Measurements from ENCODE around the gene HEBP2. TPM values are rescaled to one million over a fixed set of nuclear protein-coding genes. Genes with fewer than 3 reads are reported as not detected.
"Not testable (repeated sequence)": the region's sequence is repeated elsewhere in the genome, so short reads cannot be mapped to it uniquely, and the experiment has no call there.

HEBP2 gene
- total RNA-seq, 1 donor from 2014 or later: 63.2 TPM

- Histone ChIP-seq H3K27me3 (no peaks in the 10 kb centered on the region), H3K27ac (no peak overlapping the region), H3K36me3 (peaks cover 2 to 11% of the 10 kb centered on the region in 2 donors), H3K9me3 (no peaks in the 10 kb centered on the region), H3K4me1 (no peaks in the 10 kb centered on the region), H3K4me3 (no peak overlapping the region)
- intact Hi-C loops (cut with DNase I): no loop called here
- TF ChIP-seq, protein P1, sequence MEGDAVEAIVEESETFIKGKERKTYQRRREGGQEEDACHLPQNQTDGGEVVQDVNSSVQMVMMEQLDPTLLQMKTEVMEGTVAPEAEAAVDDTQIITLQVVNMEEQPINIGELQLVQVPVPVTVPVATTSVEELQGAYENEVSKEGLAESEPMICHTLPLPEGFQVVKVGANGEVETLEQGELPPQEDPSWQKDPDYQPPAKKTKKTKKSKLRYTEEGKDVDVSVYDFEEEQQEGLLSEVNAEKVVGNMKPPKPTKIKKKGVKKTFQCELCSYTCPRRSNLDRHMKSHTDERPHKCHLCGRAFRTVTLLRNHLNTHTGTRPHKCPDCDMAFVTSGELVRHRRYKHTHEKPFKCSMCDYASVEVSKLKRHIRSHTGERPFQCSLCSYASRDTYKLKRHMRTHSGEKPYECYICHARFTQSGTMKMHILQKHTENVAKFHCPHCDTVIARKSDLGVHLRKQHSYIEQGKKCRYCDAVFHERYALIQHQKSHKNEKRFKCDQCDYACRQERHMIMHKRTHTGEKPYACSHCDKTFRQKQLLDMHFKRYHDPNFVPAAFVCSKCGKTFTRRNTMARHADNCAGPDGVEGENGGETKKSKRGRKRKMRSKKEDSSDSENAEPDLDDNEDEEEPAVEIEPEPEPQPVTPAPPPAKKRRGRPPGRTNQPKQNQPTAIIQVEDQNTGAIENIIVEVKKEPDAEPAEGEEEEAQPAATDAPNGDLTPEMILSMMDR (IDR thresholded peaks at IDR 0.05): no peak
- DNase-seq (ENCODE audit: low spot score in 2 of 2): no peak
Observed at GRCh38 chr6:138421608-138422007, 17.6 kb downstream of the HEBP2 start.

DNA sequence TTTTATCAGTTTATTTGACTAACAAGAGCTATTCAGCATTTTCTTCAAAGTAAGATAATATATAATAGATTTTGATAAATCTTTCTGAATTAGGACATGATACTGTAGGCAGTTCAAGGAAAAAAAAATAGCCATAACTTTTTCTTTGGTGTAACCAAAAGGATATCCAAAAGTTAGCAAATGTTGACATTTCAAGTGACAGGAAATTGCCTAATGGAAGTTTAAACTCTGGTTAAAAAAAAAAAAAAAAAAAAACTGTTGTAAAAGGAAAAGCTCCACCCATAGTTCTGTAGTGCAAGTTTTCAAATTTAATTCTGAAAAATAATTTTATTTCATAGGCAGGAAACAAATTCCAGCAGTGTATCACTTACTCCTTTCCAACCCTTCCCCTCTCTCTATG is 18.8 kb downstream of the HEBP2 start:
- Histone ChIP-seq H3K9me3 (no peaks in the 10 kb centered on the region), H3K27ac (no peak overlapping the region), H3K4me3 (no peak overlapping the region), H3K27me3 (no peaks in the 10 kb centered on the region), H3K4me1 (no peaks in the 10 kb centered on the region), H3K36me3 (peaks cover under 1 to 3% of the 10 kb centered on the region in 2 donors)
- intact Hi-C loops (cut with DNase I): no loop called here
- DNase-seq (ENCODE audit: low spot score in 2 of 2): no peak
- TF ChIP-seq, protein P1 (IDR thresholded peaks at IDR 0.05): no peak

- Histone ChIP-seq H3K4me1 (no peaks in the 10 kb centered on the region), H3K27ac (no peak overlapping the region), H3K9me3 (no peaks in the 10 kb centered on the region), H3K4me3 (no peak overlapping the region), H3K27me3 (no peaks in the 10 kb centered on the region), H3K36me3 (no peaks in the 10 kb centered on the region)
- TF ChIP-seq, protein P1 (IDR thresholded peaks at IDR 0.05): no peak
- intact Hi-C loops (cut with DNase I): no loop called here
- DNase-seq (ENCODE audit: low spot score in 2 of 2): no peak
Observed at GRCh38 chr6:138424004-138424904, 20.2 kb downstream of the HEBP2 start.

GRCh38 chr6:138425256-138425655 is 21.2 kb downstream of the HEBP2 start:
- H3K27ac ChIP-seq; H3K4me1 ChIP-seq; H3K36me3 ChIP-seq; H3K27me3 ChIP-seq; DNase-seq (ENCODE audit: low spot score in 2 of 2); H3K9me3 ChIP-seq; H3K4me3 ChIP-seq: not testable (repeated sequence)
- intact Hi-C loops (cut with DNase I): loop anchor here (5.0 kb wide), 2 partner anchors 92 to 342 kb away; no protein-coding TSS in a partner anchor

DNA sequence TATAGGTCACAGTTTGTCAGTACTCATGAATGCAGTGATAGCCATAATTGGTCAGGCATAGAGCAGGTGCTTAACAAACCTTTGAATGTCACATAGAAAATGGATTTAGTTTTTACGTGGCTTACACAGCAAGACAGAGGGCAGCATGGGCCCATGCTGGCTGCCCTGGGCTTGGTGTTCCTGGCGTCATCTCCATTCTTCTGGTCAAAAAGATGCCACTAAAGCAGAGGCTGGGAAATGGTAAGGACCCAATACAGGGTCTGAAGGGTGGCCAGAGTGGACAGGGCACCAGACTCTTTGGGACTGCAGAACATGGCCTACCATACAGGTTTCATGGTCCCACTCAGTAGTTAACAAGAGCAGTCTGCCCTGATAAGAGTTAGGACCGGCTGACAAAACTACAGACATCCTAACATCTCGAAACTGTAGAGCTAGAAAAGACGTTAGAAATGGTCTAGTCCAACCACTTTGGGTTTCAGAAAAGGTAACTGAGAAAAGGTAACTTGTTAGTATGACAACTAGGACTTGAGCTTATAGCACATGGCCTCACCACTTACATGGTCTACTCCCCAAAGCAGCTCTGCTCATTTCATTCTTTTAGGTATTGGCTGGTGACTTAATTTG is 22.6 kb downstream of the HEBP2 start:
- no peaks in the 10 kb centered on the region for H3K36me3 ChIP-seq
- H3K27me3 ChIP-seq: no peaks in the 10 kb centered on the region
- no peaks in the 10 kb centered on the region for H3K9me3 ChIP-seq
- TF ChIP-seq, protein P1 (IDR thresholded peaks at IDR 0.05): no peak
- no peak for DNase-seq (ENCODE audit: low spot score in 2 of 2)
- no peaks in the 10 kb centered on the region for H3K4me1 ChIP-seq
- intact Hi-C loops (cut with DNase I): loop anchor here (5.0 kb wide), 2 partner anchors 91 to 341 kb away; no protein-coding TSS in a partner anchor
- H3K4me3 ChIP-seq: no peak overlapping the region
- H3K27ac ChIP-seq: no peak overlapping the region

GRCh38 chr6:138427701-138428100 is 23.7 kb downstream of the HEBP2 start:
- H3K27ac ChIP-seq: no peak overlapping the region
- no peaks in the 10 kb centered on the region for H3K9me3 ChIP-seq
- no peaks in the 10 kb centered on the region for H3K36me3 ChIP-seq
- no peaks in the 10 kb centered on the region for H3K27me3 ChIP-seq
- intact Hi-C loops (cut with DNase I): loop anchor here (5.0 kb wide), 2 partner anchors 90 to 340 kb away; no protein-coding TSS in a partner anchor
- no peaks in the 10 kb centered on the region for H3K4me1 ChIP-seq
- H3K4me3 ChIP-seq: no peak overlapping the region
- TF ChIP-seq, protein P1 (IDR thresholded peaks at IDR 0.05): no peak
- DNase-seq (ENCODE audit: low spot score in 2 of 2): no peak
